H9 (cell line): ENCODE results near the gene AMIGO1. TPM values are rescaled to one million over a fixed set of nuclear protein-coding genes. Genes with fewer than 3 reads are reported as not detected.

Experiments
- DNase-seq: peaks from one replicate; pipeline ENCODE4 v3.0.0-alpha.2; 2017
- H2AFZ ChIP-seq: one replicate; pipeline ENCODE4 v1.6.1; 2013; ENCODE audit warnings: mild to moderate bottlenecking, low read length, control low read depth, moderate library complexity
- H2AK5ac ChIP-seq: 2 replicates; pipeline ENCODE4 v1.6.1; 2013; ENCODE audit warnings: low read length, control low read depth, mixed read lengths; ENCODE audit not compliant: insufficient read length
- H2BK120ac ChIP-seq: one replicate; pipeline ENCODE4 v1.6.1; 2013; ENCODE audit warnings: low read depth, mild to moderate bottlenecking, low read length, control low read depth, inconsistent platforms; ENCODE audit not compliant: poor library complexity, severe bottlenecking
- H2BK12ac ChIP-seq: 2 replicates; pipeline ENCODE4 v1.6.1; 2013; ENCODE audit warnings: low read length, control low read depth, mixed read lengths, low read depth; ENCODE audit not compliant: insufficient read length
- H2BK15ac ChIP-seq: 2 replicates; pipeline ENCODE4 v1.6.1; 2013; ENCODE audit warnings: low read depth, low read length, control low read depth
- H2BK20ac ChIP-seq: one replicate; pipeline ENCODE4 v1.6.1; 2013; ENCODE audit warnings: low read depth, mild to moderate bottlenecking, low read length, control low read depth, inconsistent platforms; ENCODE audit not compliant: poor library complexity, severe bottlenecking
- H2BK5ac ChIP-seq: 2 replicates; pipeline ENCODE4 v1.6.1; 2013; ENCODE audit warnings: low read length, control low read depth, mixed read lengths; ENCODE audit not compliant: insufficient read length
- H3K14ac ChIP-seq: 2 replicates; pipeline ENCODE4 v1.6.1; 2013; ENCODE audit warnings: low read length, control low read depth; ENCODE audit not compliant: insufficient read depth
- H3K18ac ChIP-seq: 2 replicates; pipeline ENCODE4 v1.6.1; 2013; ENCODE audit warnings: low read depth, mild to moderate bottlenecking, mixed read lengths, low read length, control low read depth; ENCODE audit not compliant: insufficient read length
- H3K23ac ChIP-seq: 2 replicates; pipeline ENCODE4 v1.6.1; 2013; ENCODE audit warnings: low read length, control low read depth, mixed read lengths, low read depth; ENCODE audit not compliant: insufficient read length
- H3K23me2 ChIP-seq: 2 replicates; pipeline ENCODE4 v1.6.1; 2013; ENCODE audit warnings: low read depth, mild to moderate bottlenecking, mixed read lengths, low read length, control low read depth; ENCODE audit not compliant: insufficient read length, poor library complexity, severe bottlenecking
- H3K27ac ChIP-seq: 2 replicates; pipeline ENCODE4 v1.5.1; 2013; ENCODE audit warnings: low read length, control low read depth, mixed read lengths, low read depth; ENCODE audit not compliant: insufficient read length
- H3K27me3 ChIP-seq: 2 replicates; pipeline ENCODE4 v1.6.1; 2013; ENCODE audit warnings: low read length, control low read depth, inconsistent platforms; ENCODE audit not compliant: insufficient read depth
- H3K4ac ChIP-seq: 2 replicates; pipeline ENCODE4 v1.6.1; 2013; ENCODE audit warnings: low read depth, mild to moderate bottlenecking, control low read depth, inconsistent platforms, low read length, moderate library complexity
- H3K4me1 ChIP-seq: 2 replicates; pipeline ENCODE4 v1.6.1; 2013; ENCODE audit warnings: low read length, control low read depth, inconsistent platforms; ENCODE audit not compliant: insufficient read depth
- H3K4me2 ChIP-seq: 2 replicates; pipeline ENCODE4 v1.6.1; 2013; ENCODE audit warnings: low read length, control low read depth, mixed read lengths; ENCODE audit not compliant: insufficient read length, insufficient read depth
- H3K56ac ChIP-seq: 2 replicates; pipeline ENCODE4 v1.6.1; 2013; ENCODE audit warnings: low read depth, mild to moderate bottlenecking, mixed read lengths, low read length, control low read depth; ENCODE audit not compliant: insufficient read length
- H3K79me1 ChIP-seq: 2 replicates; pipeline ENCODE4 v1.6.1; 2013; ENCODE audit warnings: low read depth, mild to moderate bottlenecking, moderate library complexity, low read length, control low read depth, inconsistent platforms; ENCODE audit not compliant: insufficient read depth, poor library complexity, severe bottlenecking
- H3K79me2 ChIP-seq: 2 replicates; pipeline ENCODE4 v1.6.1; 2013; ENCODE audit warnings: low read length, control low read depth, inconsistent platforms; ENCODE audit not compliant: insufficient read depth
- H3K9ac ChIP-seq: 2 replicates; pipeline ENCODE4 v1.6.1; 2013; ENCODE audit warnings: low read length, control low read depth, mixed read lengths; ENCODE audit not compliant: insufficient read length; ENCODE audit errors: extremely low read depth
- H3K9me3 ChIP-seq: one replicate; pipeline ENCODE4 v1.6.1; 2013; ENCODE audit warnings: low read depth, low read length, inconsistent platforms; ENCODE audit not compliant: control insufficient read depth
- H3T11ph ChIP-seq: one replicate; pipeline ENCODE4 v1.6.1; 2013; ENCODE audit warnings: mild to moderate bottlenecking, low read length, control low read depth, inconsistent platforms
- H4K20me1 ChIP-seq: one replicate; pipeline ENCODE4 v1.6.1; 2013; ENCODE audit not compliant: control insufficient read depth, insufficient read length, insufficient read depth
- H4K5ac ChIP-seq: 2 replicates; pipeline ENCODE4 v1.6.1; 2013; ENCODE audit warnings: low read depth, mild to moderate bottlenecking, mixed read lengths, low read length, control low read depth; ENCODE audit not compliant: insufficient read length
- H4K8ac ChIP-seq: replicated peaks from 2 replicates; pipeline ENCODE4 v1.6.1; 2013; ENCODE audit warnings: low read length, control low read depth, mixed read lengths, low read depth; ENCODE audit not compliant: insufficient read length
- H4K91ac ChIP-seq: 2 replicates; pipeline ENCODE4 v1.6.1; 2013; ENCODE audit warnings: low read depth, mild to moderate bottlenecking, moderate library complexity, mixed read lengths, low read length, control low read depth; ENCODE audit not compliant: insufficient read length
- H3K27ac Mint-ChIP-seq, 3 experiments: 2 replicates in 2 of 3; 3 replicates in 1 of 3; pipeline ENCODE4 v1.8.0; 2020 to 2021; ENCODE audit warnings: mixed read lengths in 3 of 3, mild to moderate bottlenecking in 1 of 3, moderate library complexity in 1 of 3
- H3K27me3 Mint-ChIP-seq: 2 replicates; pipeline ENCODE4 v1.8.0; 2021; ENCODE audit warnings: low read depth, mild to moderate bottlenecking, moderate library complexity, mixed read lengths
- H3K36me3 Mint-ChIP-seq, 3 experiments: 2 replicates in 2 of 3; 3 replicates in 1 of 3; pipeline ENCODE4 v1.8.0; 2020 to 2021; ENCODE audit warnings: low read depth in 3 of 3, mixed read lengths in 3 of 3; ENCODE audit not compliant: insufficient read depth in 1 of 3
- H3K4me1 Mint-ChIP-seq, 2 experiments: 2 replicates each; pipeline ENCODE4 v1.8.0; 2020; ENCODE audit warnings: mixed read lengths in 2 of 2
- H3K4me3 Mint-ChIP-seq, 2 experiments: 2 replicates in 1 of 2; 3 replicates in 1 of 2; pipeline ENCODE4 v1.8.0; 2020 to 2021; ENCODE audit warnings: mild to moderate bottlenecking in 2 of 2, mixed read lengths in 2 of 2, moderate library complexity in 1 of 2
- H3K9me3 Mint-ChIP-seq, 2 experiments: 2 replicates in 1 of 2; 3 replicates in 1 of 2; pipeline ENCODE4 v1.8.0; 2020; ENCODE audit warnings: mild to moderate bottlenecking in 2 of 2, mixed read lengths in 2 of 2, moderate library complexity in 1 of 2
- WGBS: extraction: QIAGEN DNeasy Blood & Tissue Kit; methylation state at CpG from one replicate; pipeline ENCODE4 v1.1.7; 2013; ENCODE audit warnings: missing lambda C conversion rate, low lambda C conversion rate, mixed read lengths; ENCODE audit not compliant: insufficient read length; ENCODE audit errors: extremely low coverage; 5-methylcytosine and 5-hydroxymethylcytosine counted together
- total RNA-seq: library from RNA; stranded (reverse); gene quantifications from 2 replicates; pipeline ENCODE4 v1.2.1, GENCODE V29; 2021
- TF ChIP-seq, protein P1 (sequence below): fragments of 200-600 bp; sonication (generic); conservative IDR thresholded peaks from 3 replicates; pipeline ENCODE4 v1.8.0; 2021; ENCODE audit warnings: antibody characterized with exemption, mild to moderate bottlenecking

AMIGO1 gene
- total RNA-seq, 1 experiment from 2014 or later, result 4.1 TPM

DNA sequence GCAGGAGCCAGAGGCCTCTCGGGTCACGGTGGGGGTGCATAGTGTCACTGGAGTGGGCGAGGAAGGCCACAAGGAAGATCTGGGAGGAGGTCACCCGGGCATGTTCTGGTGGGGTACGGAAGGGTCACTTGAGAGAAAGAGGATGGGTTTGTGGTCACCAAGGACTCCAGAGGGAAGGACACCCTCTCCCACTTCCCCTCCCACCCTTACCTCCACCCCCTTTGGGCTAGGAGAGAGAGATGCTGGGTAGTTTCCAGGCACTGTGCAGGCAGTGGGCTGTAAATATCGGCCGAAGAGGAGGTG, 703 bp downstream of the AMIGO1 start:
- peak overlapping the region; percentile 85 for H3K4me2 ChIP-seq
- peaks cover 59% of the 10 kb centered on the region for H3K27me3 Mint-ChIP-seq
- H4K8ac ChIP-seq, result no peak overlapping the region
- H2BK5ac ChIP-seq, result no peak overlapping the region
- H3K4ac ChIP-seq, result no peak overlapping the region
- no peak overlapping the region for H3K27ac ChIP-seq
- H3K4me1 Mint-ChIP-seq, result peaks cover 13 to 14% of the 10 kb centered on the region in 2 experiments
- no peak overlapping the region for H2AK5ac ChIP-seq
- H2BK20ac ChIP-seq, result no peak overlapping the region
- no peak overlapping the region for H3T11ph ChIP-seq
- no peak overlapping the region for H3K56ac ChIP-seq
- no CpG with 5 or more reads among the region's 7 CpGs for WGBS
- peaks cover 2% of the 10 kb centered on the region; the same call in 1 of the 2 replicates for H3K27me3 ChIP-seq
- no peak overlapping the region; the same call in 1 of the 2 replicates for H2BK15ac ChIP-seq
- no peak overlapping the region for H4K91ac ChIP-seq
- H3K18ac ChIP-seq, result no peak overlapping the region
- no peaks in the 10 kb centered on the region for H3K36me3 Mint-ChIP-seq
- peaks cover 3% of the 10 kb centered on the region; the same call in 1 of the 2 replicates for H3K4me1 ChIP-seq
- H4K5ac ChIP-seq, result no peak overlapping the region
- TF ChIP-seq, protein P1, sequence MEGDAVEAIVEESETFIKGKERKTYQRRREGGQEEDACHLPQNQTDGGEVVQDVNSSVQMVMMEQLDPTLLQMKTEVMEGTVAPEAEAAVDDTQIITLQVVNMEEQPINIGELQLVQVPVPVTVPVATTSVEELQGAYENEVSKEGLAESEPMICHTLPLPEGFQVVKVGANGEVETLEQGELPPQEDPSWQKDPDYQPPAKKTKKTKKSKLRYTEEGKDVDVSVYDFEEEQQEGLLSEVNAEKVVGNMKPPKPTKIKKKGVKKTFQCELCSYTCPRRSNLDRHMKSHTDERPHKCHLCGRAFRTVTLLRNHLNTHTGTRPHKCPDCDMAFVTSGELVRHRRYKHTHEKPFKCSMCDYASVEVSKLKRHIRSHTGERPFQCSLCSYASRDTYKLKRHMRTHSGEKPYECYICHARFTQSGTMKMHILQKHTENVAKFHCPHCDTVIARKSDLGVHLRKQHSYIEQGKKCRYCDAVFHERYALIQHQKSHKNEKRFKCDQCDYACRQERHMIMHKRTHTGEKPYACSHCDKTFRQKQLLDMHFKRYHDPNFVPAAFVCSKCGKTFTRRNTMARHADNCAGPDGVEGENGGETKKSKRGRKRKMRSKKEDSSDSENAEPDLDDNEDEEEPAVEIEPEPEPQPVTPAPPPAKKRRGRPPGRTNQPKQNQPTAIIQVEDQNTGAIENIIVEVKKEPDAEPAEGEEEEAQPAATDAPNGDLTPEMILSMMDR, result no peak
- no peak overlapping the region for H3K23ac ChIP-seq
- no peaks in the 10 kb centered on the region for H3K9me3 Mint-ChIP-seq
- H2AFZ ChIP-seq, result no peak overlapping the region
- no peaks in the 10 kb centered on the region for H4K20me1 ChIP-seq
- H2BK120ac ChIP-seq, result no peak overlapping the region
- H3K9ac ChIP-seq, result no peak overlapping the region
- no peak for DNase-seq
- no peak overlapping the region for H3K27ac Mint-ChIP-seq
- no peaks in the 10 kb centered on the region for H3K79me2 ChIP-seq
- H3K9me3 ChIP-seq, result no peaks in the 10 kb centered on the region
- H3K4me3 Mint-ChIP-seq, result peak overlapping the region; percentile 85 to 86
- H3K14ac ChIP-seq, result no peak overlapping the region
- H3K79me1 ChIP-seq, result no peaks in the 10 kb centered on the region
- H3K23me2 ChIP-seq, result peaks cover 7% of the 10 kb centered on the region
- H2BK12ac ChIP-seq, result no peak overlapping the region
